GM23338 (cell line): ENCODE data around the gene RHOB. TPM values are rescaled to one million over a fixed set of nuclear protein-coding genes. Genes with fewer than 3 reads are reported as not detected.

Experiments used
- ATAC-seq: fragments of 200-7000 bp; cut with Tn5 transposase; 3 replicates; pipeline ENCODE4 v1.9.1; 2020
- DNase-seq: peaks from one replicate; pipeline ENCODE4 v3.0.0-alpha.2; 2015; ENCODE audit warnings: low spot score
- H2AFZ ChIP-seq: fragments of 200-600 bp; sonication (generic); 2 replicates; pipeline ENCODE4 v1.8.0; 2016; ENCODE audit warnings: antibody characterized with exemption, mild to moderate bottlenecking, moderate library complexity
- H3F3A ChIP-seq: fragments of 200-600 bp; sonication (generic); replicated peaks from 2 replicates; pipeline ENCODE4 v1.8.0; 2017; ENCODE audit warnings: antibody characterized with exemption, mixed run types, low read depth
- H3K27ac ChIP-seq: fragments of 200-600 bp; sonication (generic); 2 replicates; pipeline ENCODE4 v1.6.1; 2016; ENCODE audit warnings: low read depth
- H3K27me3 ChIP-seq: fragments of 200-600 bp; sonication (generic); 2 replicates; pipeline ENCODE4 v1.8.0; 2016; ENCODE audit warnings: mild to moderate bottlenecking, mixed run types, moderate library complexity; ENCODE audit not compliant: insufficient read depth
- H3K36me3 ChIP-seq: fragments of 200-600 bp; sonication (generic); 2 replicates; pipeline ENCODE4 v1.8.0; 2016; ENCODE audit warnings: mild to moderate bottlenecking; ENCODE audit not compliant: insufficient read depth
- H3K4me1 ChIP-seq: fragments of 200-600 bp; sonication (generic); 2 replicates; pipeline ENCODE4 v1.8.0; 2016; ENCODE audit warnings: mild to moderate bottlenecking, moderate library complexity; ENCODE audit not compliant: insufficient read depth
- H3K4me2 ChIP-seq: fragments of 200-600 bp; sonication (generic); 2 replicates; pipeline ENCODE4 v1.7.1; 2017; ENCODE audit warnings: mixed run types
- H3K4me3 ChIP-seq: fragments of 200-600 bp; sonication (generic); 2 replicates; pipeline ENCODE4 v1.6.1; 2016; ENCODE audit warnings: mixed run types
- H3K79me2 ChIP-seq: fragments of 200-600 bp; sonication (generic); replicated peaks from 2 replicates; pipeline ENCODE4 v1.8.0; 2017; ENCODE audit warnings: mild to moderate bottlenecking; ENCODE audit not compliant: insufficient read depth
- H3K9me2 ChIP-seq: fragments of 200-600 bp; sonication (generic); 2 replicates; pipeline ENCODE4 v1.8.0; 2017; ENCODE audit not compliant: insufficient read depth
- H4K20me1 ChIP-seq: fragments of 200-600 bp; sonication (generic); replicated peaks from 2 replicates; pipeline ENCODE4 v1.8.0; 2017; ENCODE audit warnings: mild to moderate bottlenecking; ENCODE audit not compliant: insufficient read depth
- H3K27ac Mint-ChIP-seq: 2 replicates; pipeline ENCODE4 v1.8.0; 2020; ENCODE audit warnings: inconsistent platforms, mild to moderate bottlenecking, moderate library complexity, mixed read lengths
- H3K27me3 Mint-ChIP-seq: 3 replicates; pipeline ENCODE4 v1.8.0; 2022; ENCODE audit warnings: low read depth, mild to moderate bottlenecking, moderate library complexity, mixed read lengths, inconsistent platforms; ENCODE audit not compliant: insufficient read depth, poor library complexity
- H3K36me3 Mint-ChIP-seq: 3 replicates; pipeline ENCODE4 v1.8.0; 2021; ENCODE audit warnings: low read depth, mild to moderate bottlenecking, inconsistent platforms, moderate library complexity, mixed read lengths
- H3K4me1 Mint-ChIP-seq: 3 replicates; pipeline ENCODE4 v1.8.0; 2020; ENCODE audit warnings: mild to moderate bottlenecking, inconsistent platforms, mixed read lengths
- H3K4me3 Mint-ChIP-seq: 3 replicates; pipeline ENCODE4 v1.8.0; 2021; ENCODE audit warnings: moderate library complexity, mild to moderate bottlenecking, inconsistent platforms, mixed read lengths
- H3K9me3 Mint-ChIP-seq: 3 replicates; pipeline ENCODE4 v1.8.0; 2020; ENCODE audit warnings: moderate library complexity, mild to moderate bottlenecking, inconsistent platforms, mixed read lengths
- CREB1 ChIP-seq: fragments of 250-450 bp; sonication (Bioruptor Pico); IDR thresholded peaks from 2 replicates; pipeline ENCODE4 v1.5.0; 2020; ENCODE audit warnings: low read depth, mild to moderate bottlenecking, moderate library complexity
- CTCF ChIP-seq, 2 experiments: fragments of 200-600 bp in 1 of 2; sonication (generic) in 1 of 2; conservative IDR thresholded peaks; 2 replicates each; pipeline versions ENCODE4 v1.5.1 to v1.6.1; 2016 to 2017; ENCODE audit warnings: antibody characterized with exemption in 2 of 2, low read depth in 2 of 2, mild to moderate bottlenecking in 2 of 2, moderate library complexity in 1 of 2
- EZH2 ChIP-seq: fragments of 200-600 bp; sonication (generic); IDR thresholded peaks from one replicate; pipeline ENCODE4 v1.8.0; 2017; ENCODE audit warnings: antibody characterized with exemption, mild to moderate bottlenecking, low read depth; ENCODE audit not compliant: unreplicated experiment
- EZH2phosphoT487 ChIP-seq: fragments of 200-600 bp; sonication (generic); IDR thresholded peaks from one replicate; pipeline ENCODE4 v1.8.1; 2018; ENCODE audit warnings: antibody characterized with exemption; ENCODE audit not compliant: unreplicated experiment
- JUNB ChIP-seq: IDR thresholded peaks from one replicate; pipeline ENCODE4 v1.6.1; 2016; ENCODE audit warnings: antibody characterized with exemption; ENCODE audit not compliant: unreplicated experiment
- NANOG ChIP-seq: IDR thresholded peaks from 2 replicates; pipeline ENCODE4 v1.6.1; 2016; ENCODE audit warnings: antibody characterized with exemption, borderline replicate concordance
- POLR2AphosphoS5 ChIP-seq: IDR thresholded peaks from 2 replicates; pipeline ENCODE4 v1.6.1; 2016; ENCODE audit warnings: antibody characterized with exemption, low read depth
- REST ChIP-seq: IDR thresholded peaks from one replicate; pipeline ENCODE4 v1.6.1; 2018; ENCODE audit warnings: antibody characterized with exemption; ENCODE audit not compliant: unreplicated experiment
- STAT1 ChIP-seq: IDR thresholded peaks from one replicate; pipeline ENCODE4 v1.6.1; 2016; ENCODE audit warnings: antibody characterized with exemption; ENCODE audit not compliant: unreplicated experiment
- ZNF114 ChIP-seq: fragments of 250-450 bp; sonication (Bioruptor Pico); IDR thresholded peaks from 2 replicates; pipeline ENCODE4 v1.5.0; 2020; ENCODE audit warnings: mild to moderate bottlenecking, moderate library complexity
- ZNF331 ChIP-seq: fragments of 250-450 bp; sonication (Bioruptor Pico); IDR thresholded peaks from 2 replicates; pipeline ENCODE4 v1.5.0; 2020; ENCODE audit warnings: low read depth, mild to moderate bottlenecking, moderate library complexity
- ZNF462 ChIP-seq: fragments of 250-450 bp; sonication (Bioruptor Pico); IDR thresholded peaks from 2 replicates; pipeline ENCODE4 v1.5.0; 2020; ENCODE audit warnings: mild to moderate bottlenecking, moderate library complexity
- polyA plus RNA-seq: library from polyadenylated mRNA; unstranded; fragments of >200 nt; fragmentation: Nextera tagmentation; extraction: Ambion mirVana; gene quantifications from 2 replicates; pipeline ENCODE4 v1.2.1, GENCODE V29; 2016
- total RNA-seq: library from RNA; depleted of rRNA; stranded (reverse); fragments of >200 nt; shearing (Covaris generic); gene quantifications from 2 replicates; pipeline ENCODE4 v1.2.3, GENCODE V29; 2014
- TF ChIP-seq, protein P1 (sequence below): IDR thresholded peaks from 2 replicates; pipeline ENCODE4 v1.6.1; 2016; ENCODE audit warnings: antibody characterized with exemption

RHOB gene
- total and polyA plus RNA-seq, 2 experiments from 2014 or later, result 6.6 to 26.9 TPM

DNA sequence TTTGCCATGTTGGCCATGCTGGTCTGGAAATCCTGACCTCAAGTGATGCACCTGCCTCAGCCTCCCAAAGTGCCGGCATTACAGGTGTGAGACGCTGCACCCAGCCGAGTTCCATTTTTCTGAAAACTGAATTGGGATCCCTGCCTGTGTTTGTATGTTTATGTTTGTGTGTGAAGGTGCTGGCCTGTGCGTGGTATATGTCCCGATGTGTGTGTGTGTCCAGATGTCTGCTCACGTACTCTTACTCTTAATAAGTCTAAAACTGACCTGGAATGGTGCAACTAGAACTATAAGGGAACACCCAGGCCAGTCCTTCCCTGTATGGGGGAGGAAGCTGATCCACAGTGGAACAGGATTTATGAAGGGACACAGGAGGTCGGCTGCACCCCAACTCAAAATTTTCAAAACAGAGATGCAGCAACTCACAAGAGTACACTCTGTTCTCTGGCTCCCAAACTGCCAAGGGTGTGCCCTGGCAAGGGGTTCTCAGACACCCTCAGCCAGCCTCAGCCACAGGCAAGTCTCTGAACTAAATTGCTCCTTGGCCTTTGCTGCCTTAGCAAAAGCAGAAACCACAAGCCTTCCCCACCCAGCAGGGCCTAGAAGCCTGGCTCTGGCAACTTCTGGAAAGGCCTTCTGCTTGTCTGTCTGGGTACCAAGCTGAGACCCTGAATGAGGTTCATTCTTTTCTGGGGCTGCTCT, 36.5 kb downstream of the RHOB start:
- H3K4me1 Mint-ChIP-seq, result peaks cover 15% of the 10 kb centered on the region
- H3K27me3 Mint-ChIP-seq, result peaks cover 9% of the 10 kb centered on the region
- H3K79me2 ChIP-seq, result no peaks in the 10 kb centered on the region
- ATAC-seq, result no peak
- peaks cover 15% of the 10 kb centered on the region for H3K4me1 ChIP-seq
- H3K4me3 Mint-ChIP-seq, result no peak overlapping the region
- no peak overlapping the region for H3K27ac Mint-ChIP-seq
- no peak overlapping the region for H3K4me3 ChIP-seq
- no peaks in the 10 kb centered on the region for H3K9me2 ChIP-seq
- no peaks in the 10 kb centered on the region for H3K27me3 ChIP-seq
- no peaks in the 10 kb centered on the region for H3F3A ChIP-seq
- H4K20me1 ChIP-seq, result no peaks in the 10 kb centered on the region
- no peaks in the 10 kb centered on the region for H3K9me3 Mint-ChIP-seq
- H3K36me3 ChIP-seq, result no peaks in the 10 kb centered on the region
- DNase-seq, result no peak
- no peak overlapping the region for H2AFZ ChIP-seq
- TF ChIP-seq ZNF331 (CRISPR knock-in tag) (no peak), CTCF (conservative IDR thresholded peaks at IDR 0.05; ENCODE audit: low read depth in 2 of 2) (no peak), STAT1 (no peak), ZNF462 (CRISPR knock-in tag) (no peak), POLR2AphosphoS5 (no peak), ZNF114 (CRISPR knock-in tag) (no peak), JUNB (no peak), EZH2 (no peak), EZH2phosphoT487 (no peak), CREB1 (CRISPR knock-in tag) (no peak), REST (no peak), NANOG (no peak)
- TF ChIP-seq, protein P1, sequence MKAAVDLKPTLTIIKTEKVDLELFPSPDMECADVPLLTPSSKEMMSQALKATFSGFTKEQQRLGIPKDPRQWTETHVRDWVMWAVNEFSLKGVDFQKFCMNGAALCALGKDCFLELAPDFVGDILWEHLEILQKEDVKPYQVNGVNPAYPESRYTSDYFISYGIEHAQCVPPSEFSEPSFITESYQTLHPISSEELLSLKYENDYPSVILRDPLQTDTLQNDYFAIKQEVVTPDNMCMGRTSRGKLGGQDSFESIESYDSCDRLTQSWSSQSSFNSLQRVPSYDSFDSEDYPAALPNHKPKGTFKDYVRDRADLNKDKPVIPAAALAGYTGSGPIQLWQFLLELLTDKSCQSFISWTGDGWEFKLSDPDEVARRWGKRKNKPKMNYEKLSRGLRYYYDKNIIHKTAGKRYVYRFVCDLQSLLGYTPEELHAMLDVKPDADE, result no peak
- no peaks in the 10 kb centered on the region for H3K36me3 Mint-ChIP-seq
- no peak overlapping the region for H3K4me2 ChIP-seq
- no peak overlapping the region for H3K27ac ChIP-seq
